Measurements from ENCODE around the gene ZFP36L1. TPM values are rescaled to one million over a fixed set of nuclear protein-coding genes. Genes with fewer than 3 reads are reported as not detected.
A peak's percentile ranks its signal among the peaks of the same experiment; 100 is the strongest.

The ZFP36L1 gene
- total and polyA plus RNA-seq, 10 of the 15 experiments (the other 5 are each of a cell fraction or from before 2014, with no cell fraction given) = 22.0 to 184 (median 66.1) TPM

DNA sequence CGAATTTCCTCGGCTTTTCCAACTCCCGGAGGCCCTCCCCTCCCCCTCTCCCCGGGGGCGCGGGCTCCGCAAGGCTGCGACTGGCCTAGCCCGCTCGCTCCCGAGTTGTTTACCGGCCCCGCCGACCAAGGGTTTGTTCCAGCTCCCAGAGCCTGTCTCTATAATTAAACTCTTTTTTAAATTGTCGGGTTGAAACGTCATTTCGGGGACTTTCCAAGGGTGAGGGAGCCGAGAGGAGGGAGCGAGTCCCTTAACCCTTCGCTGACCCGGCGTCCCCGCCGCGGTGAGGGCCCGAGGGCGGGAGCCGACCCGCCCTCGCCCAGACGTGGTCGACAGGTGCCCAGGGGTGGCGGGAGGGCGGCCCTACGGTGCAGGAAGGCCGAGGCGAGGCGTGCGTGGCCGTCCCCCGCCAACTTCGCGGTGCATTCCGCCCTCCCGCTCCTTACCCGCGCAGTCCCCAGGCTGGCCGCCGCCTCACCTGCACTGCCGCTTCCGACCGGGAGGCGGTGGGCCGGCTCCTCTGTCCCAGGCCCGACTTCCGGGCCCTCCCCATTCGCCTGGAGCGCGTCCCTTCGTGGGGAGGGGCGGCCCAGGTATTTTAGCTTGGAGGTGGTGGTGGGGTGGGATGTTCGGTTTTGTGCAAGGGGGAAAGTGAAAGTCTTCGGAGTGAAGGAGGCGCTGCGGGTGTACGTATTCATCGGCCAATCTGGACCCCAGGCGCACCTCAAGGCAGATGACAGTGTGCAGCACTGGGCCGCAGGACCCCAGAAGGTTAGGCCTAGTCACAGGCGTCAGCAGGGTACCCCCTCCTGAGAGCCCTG lies 2.9 kb upstream of the ZFP36L1 start:
- ChIA-PET CTCF (interaction anchor here (0.6 to 3.2 kb wide), 10 partner anchors 11 to 583 kb away, joined by 3 to 26 read pairs (median 3); no protein-coding TSS in a partner anchor), POLR2A (interaction anchor here (0.6 to 3.8 kb wide), 11 partner anchors 10 to 583 kb away, joined by 3 to 45 read pairs (median 6); no protein-coding TSS in a partner anchor), RAD21 (ENCODE audit: unreplicated experiment) (interaction anchor here (0.6 to 3.8 kb wide), 14 partner anchors 10 to 563 kb away, joined by 3 to 76 read pairs (median 4); no protein-coding TSS in a partner anchor), SMC1A (ENCODE audit: uncharacterized antibody, unreplicated experiment) (interaction anchor here (0.8 to 4.9 kb wide), 10 partner anchors 10 to 851 kb away, joined by 3 to 78 read pairs (median 3); no protein-coding TSS in a partner anchor)
- H3K27ac ChIP-seq (ENCODE audit: control insufficient read depth, insufficient read depth) = peak overlapping the region; percentile 100
- WGBS (ENCODE audit: insufficient coverage, insufficient replicate concordance, low lambda C conversion rate, missing lambda C conversion rate) = under 1% methylated on average over 54 of the region's 70 CpGs
- peak overlapping the region; percentile 47 for H2AFZ ChIP-seq (ENCODE audit: control insufficient read depth, low read depth, low read length)
- peaks cover 18% of the 10 kb centered on the region for H3K4me1 ChIP-seq (ENCODE audit: control insufficient read depth, insufficient read depth, low read length)
- no peak for DNase-seq (ENCODE audit: low read depth, low spot score)
- no peaks in the 10 kb centered on the region for H3K27me3 ChIP-seq (replicated peaks in 1 of 2; ENCODE audit: control insufficient read depth in 2 of 2, insufficient read depth in 2 of 2, low read length in 1 of 2)
- no peak for FAIRE-seq
- peaks cover 50% of the 10 kb centered on the region for H3K79me2 ChIP-seq (ENCODE audit: control insufficient read depth, insufficient read depth, low read length)
- H3K4me2 ChIP-seq (ENCODE audit: control insufficient read depth, insufficient read depth) = peak overlapping the region; percentile 62
- intact Hi-C loops (cut with micrococcal nuclease; ENCODE audit: unreplicated experiment) = loop anchor here (1.0 kb wide), 1 partner anchor 18 kb away; no protein-coding TSS in a partner anchor
- H3K4me3 ChIP-seq = peak overlapping the region; percentile 97
- H3K9ac ChIP-seq (ENCODE audit: control insufficient read depth, insufficient read depth, low read length) = peak overlapping the region; percentile 99
- H3K9me3 ChIP-seq (replicated peaks; ENCODE audit: control insufficient read depth, insufficient read depth, low read length) = peaks cover 2% of the 10 kb centered on the region
- in situ Hi-C loops (cut with MboI) = loop anchor here (10.0 kb wide), 1 partner anchor 521 kb away; no protein-coding TSS in a partner anchor
- H3K36me3 ChIP-seq (ENCODE audit: control insufficient read depth in 2 of 2, insufficient read depth in 2 of 2, low read length in 1 of 2) = peaks cover 0 to 5% of the 10 kb centered on the region in 2 experiments; a peak in 1 of 4 replicates
- peaks cover 6% of the 10 kb centered on the region for H4K20me1 ChIP-seq (ENCODE audit: control insufficient read depth, insufficient read depth)
- no TSS peak for BruUV-seq (replicated peaks)
- peak; percentile 62 for ATAC-seq
- TF ChIP-seq NFYB (IDR thresholded peaks at IDR 0.05; ENCODE audit: insufficient read depth, low read depth, low read length) (0 out of 2 replicates have a peak, but pooled peaks have one; percentile 44), PAX8 (IDR thresholded peaks at IDR 0.05) (no peak), EED (IDR thresholded peaks at IDR 0.05; ENCODE audit: low read depth) (peak; percentile 90), DPF2 (IDR thresholded peaks at IDR 0.05) (peak; percentile 93), ESRRA (IDR thresholded peaks at IDR 0.05; ENCODE audit: low read length) (no peak), RCOR1 (conservative IDR thresholded peaks at IDR 0.05; ENCODE audit: low read depth, low read length) (no peak), HDAC2 (IDR thresholded peaks at IDR 0.05) (no peak), JUNB (IDR thresholded peaks at IDR 0.05) (no peak), CEBPB (IDR thresholded peaks at IDR 0.05; ENCODE audit: borderline replicate concordance in 1 of 2, low read depth in 2 of 2, low read length in 2 of 2) (no peak), NFYA (IDR thresholded peaks at IDR 0.05; ENCODE audit: borderline replicate concordance, low read depth, low read length) (no peak), SREBF2 (IDR thresholded peaks at IDR 0.05; ENCODE audit: low read length) (0 out of 2 replicates have a peak, but pooled peaks have one; percentile 24), BHLHE40 (IDR thresholded peaks at IDR 0.05; ENCODE audit: borderline replicate concordance in 1 of 2, low read depth in 2 of 2, low read length in 1 of 2) (peak; percentile 35 to 88; a peak in 2 of 4 replicates), TCF3 (IDR thresholded peaks at IDR 0.05; ENCODE audit: borderline replicate concordance, insufficient read depth, low read depth, low read length) (peak; percentile 71), ZBTB4 (CRISPR knock-in tag; IDR thresholded peaks at IDR 0.05) (no peak), EP300 (IDR thresholded peaks at IDR 0.05; ENCODE audit: borderline replicate concordance in 1 of 2, control insufficient read depth in 1 of 2, low read depth in 2 of 2, low read length in 2 of 2) (peak in 1 of 2 experiments; percentile 62; a peak in 3 of 4 replicates)
- TF ChIP-seq, protein P1, sequence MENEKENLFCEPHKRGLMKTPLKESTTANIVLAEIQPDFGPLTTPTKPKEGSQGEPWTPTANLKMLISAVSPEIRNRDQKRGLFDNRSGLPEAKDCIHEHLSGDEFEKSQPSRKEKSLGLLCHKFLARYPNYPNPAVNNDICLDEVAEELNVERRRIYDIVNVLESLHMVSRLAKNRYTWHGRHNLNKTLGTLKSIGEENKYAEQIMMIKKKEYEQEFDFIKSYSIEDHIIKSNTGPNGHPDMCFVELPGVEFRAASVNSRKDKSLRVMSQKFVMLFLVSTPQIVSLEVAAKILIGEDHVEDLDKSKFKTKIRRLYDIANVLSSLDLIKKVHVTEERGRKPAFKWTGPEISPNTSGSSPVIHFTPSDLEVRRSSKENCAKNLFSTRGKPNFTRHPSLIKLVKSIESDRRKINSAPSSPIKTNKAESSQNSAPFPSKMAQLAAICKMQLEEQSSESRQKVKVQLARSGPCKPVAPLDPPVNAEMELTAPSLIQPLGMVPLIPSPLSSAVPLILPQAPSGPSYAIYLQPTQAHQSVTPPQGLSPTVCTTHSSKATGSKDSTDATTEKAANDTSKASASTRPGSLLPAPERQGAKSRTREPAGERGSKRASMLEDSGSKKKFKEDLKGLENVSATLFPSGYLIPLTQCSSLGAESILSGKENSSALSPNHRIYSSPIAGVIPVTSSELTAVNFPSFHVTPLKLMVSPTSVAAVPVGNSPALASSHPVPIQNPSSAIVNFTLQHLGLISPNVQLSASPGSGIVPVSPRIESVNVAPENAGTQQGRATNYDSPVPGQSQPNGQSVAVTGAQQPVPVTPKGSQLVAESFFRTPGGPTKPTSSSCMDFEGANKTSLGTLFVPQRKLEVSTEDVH (IDR thresholded peaks at IDR 0.05; ENCODE audit: low read depth, partially characterized antibody) = no peak

Data from GM12878 (cell line).